A549 (cell line): ENCODE data around the gene NLRC3.

ENCODE experiments used
- TF ChIP-seq, protein P1 (sequence below): fragments of 200-600 bp; sonication (generic); IDR thresholded peaks from 2 replicates; pipeline ENCODE4 v1.6.1; 2016; ENCODE audit warnings: antibody characterized with exemption, mild to moderate bottlenecking, moderate library complexity
- TF ChIP-seq, protein P2 (sequence below): IDR thresholded peaks from 2 replicates; pipeline ENCODE4 v1.6.1; 2012

DNA sequence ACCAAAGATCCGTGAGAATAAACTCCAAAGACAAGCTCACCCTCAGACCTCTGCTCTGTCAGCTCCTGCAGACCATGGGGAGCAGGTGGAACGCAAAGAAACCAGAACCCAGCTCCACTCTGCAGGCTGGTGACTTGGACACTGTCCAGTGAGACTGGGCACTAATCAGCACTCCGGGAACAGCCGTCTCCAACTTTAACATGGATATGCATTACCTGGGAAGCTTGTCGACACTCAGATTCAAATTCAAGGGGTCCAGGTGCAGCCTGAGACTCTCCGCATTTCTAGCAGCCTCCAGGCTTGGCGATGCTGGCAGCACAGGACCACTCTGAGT is 25.1 kb upstream of the NLRC3 start:
- TF ChIP-seq, protein P1, sequence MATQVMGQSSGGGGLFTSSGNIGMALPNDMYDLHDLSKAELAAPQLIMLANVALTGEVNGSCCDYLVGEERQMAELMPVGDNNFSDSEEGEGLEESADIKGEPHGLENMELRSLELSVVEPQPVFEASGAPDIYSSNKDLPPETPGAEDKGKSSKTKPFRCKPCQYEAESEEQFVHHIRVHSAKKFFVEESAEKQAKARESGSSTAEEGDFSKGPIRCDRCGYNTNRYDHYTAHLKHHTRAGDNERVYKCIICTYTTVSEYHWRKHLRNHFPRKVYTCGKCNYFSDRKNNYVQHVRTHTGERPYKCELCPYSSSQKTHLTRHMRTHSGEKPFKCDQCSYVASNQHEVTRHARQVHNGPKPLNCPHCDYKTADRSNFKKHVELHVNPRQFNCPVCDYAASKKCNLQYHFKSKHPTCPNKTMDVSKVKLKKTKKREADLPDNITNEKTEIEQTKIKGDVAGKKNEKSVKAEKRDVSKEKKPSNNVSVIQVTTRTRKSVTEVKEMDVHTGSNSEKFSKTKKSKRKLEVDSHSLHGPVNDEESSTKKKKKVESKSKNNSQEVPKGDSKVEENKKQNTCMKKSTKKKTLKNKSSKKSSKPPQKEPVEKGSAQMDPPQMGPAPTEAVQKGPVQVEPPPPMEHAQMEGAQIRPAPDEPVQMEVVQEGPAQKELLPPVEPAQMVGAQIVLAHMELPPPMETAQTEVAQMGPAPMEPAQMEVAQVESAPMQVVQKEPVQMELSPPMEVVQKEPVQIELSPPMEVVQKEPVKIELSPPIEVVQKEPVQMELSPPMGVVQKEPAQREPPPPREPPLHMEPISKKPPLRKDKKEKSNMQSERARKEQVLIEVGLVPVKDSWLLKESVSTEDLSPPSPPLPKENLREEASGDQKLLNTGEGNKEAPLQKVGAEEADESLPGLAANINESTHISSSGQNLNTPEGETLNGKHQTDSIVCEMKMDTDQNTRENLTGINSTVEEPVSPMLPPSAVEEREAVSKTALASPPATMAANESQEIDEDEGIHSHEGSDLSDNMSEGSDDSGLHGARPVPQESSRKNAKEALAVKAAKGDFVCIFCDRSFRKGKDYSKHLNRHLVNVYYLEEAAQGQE: no peak
- TF ChIP-seq, protein P2, sequence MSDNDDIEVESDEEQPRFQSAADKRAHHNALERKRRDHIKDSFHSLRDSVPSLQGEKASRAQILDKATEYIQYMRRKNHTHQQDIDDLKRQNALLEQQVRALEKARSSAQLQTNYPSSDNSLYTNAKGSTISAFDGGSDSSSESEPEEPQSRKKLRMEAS: no peak
